GM13977 (cell line): ENCODE measurements around the gene ZSCAN5A.

Source experiments
- DNase-seq: peaks from one replicate; pipeline ENCODE4 v3.0.0; 2012; ENCODE audit warnings: low spot score
- CTCF ChIP-seq: IDR thresholded peaks from 2 replicates; pipeline ENCODE4 v1.5.1; 2012; ENCODE audit warnings: mild to moderate bottlenecking, control low read depth; ENCODE audit not compliant: insufficient read depth; ENCODE audit errors: extremely low read depth, missing control alignments
- in situ Hi-C: fragments of 300-500 bp; cut with MboI; formaldehyde crosslinking; loops from one replicate; pipeline ENCODE4 v1.12.0; 2022; ENCODE audit warnings: low sequenced_read_pairs, low pct_unique_long_range_greater_than_20kb, mixed read lengths, inconsistent platforms; ENCODE audit not compliant: unreplicated experiment

Gene ZSCAN5A

GRCh38 chr19:56174086-56174485 lies 140.6 kb downstream of the ZSCAN5A start:
- DNase-seq, result no peak
- TF ChIP-seq CTCF, result no peak
- in situ Hi-C loops, result no loop called here
